Thyroid gland (tissue), 4 donors: ENCODE data around the gene COMMD10.

Experiments used
- POLR2A ChIP-seq, 2 donors: fragments of 450-650 bp; IDR thresholded peaks; one replicate each; pipeline ENCODE4 v1.6.1; 2017; ENCODE audit warnings: antibody characterized with exemption in 2 of 2, mild to moderate bottlenecking in 2 of 2, moderate library complexity in 1 of 2
- TF ChIP-seq, protein P1 (sequence below), 6 experiments: fragments of 200-600 bp in 3 of 6; fragments of 450-650 bp in 3 of 6; sonication (generic) in 3 of 6; IDR thresholded peaks; one replicate each; pipeline ENCODE4 v1.5.1; 2016 to 2019; ENCODE audit warnings: antibody characterized with exemption in 6 of 6, mild to moderate bottlenecking in 2 of 6, inconsistent platforms in 1 of 6, moderate library complexity in 1 of 6

- TF ChIP-seq, protein P1, sequence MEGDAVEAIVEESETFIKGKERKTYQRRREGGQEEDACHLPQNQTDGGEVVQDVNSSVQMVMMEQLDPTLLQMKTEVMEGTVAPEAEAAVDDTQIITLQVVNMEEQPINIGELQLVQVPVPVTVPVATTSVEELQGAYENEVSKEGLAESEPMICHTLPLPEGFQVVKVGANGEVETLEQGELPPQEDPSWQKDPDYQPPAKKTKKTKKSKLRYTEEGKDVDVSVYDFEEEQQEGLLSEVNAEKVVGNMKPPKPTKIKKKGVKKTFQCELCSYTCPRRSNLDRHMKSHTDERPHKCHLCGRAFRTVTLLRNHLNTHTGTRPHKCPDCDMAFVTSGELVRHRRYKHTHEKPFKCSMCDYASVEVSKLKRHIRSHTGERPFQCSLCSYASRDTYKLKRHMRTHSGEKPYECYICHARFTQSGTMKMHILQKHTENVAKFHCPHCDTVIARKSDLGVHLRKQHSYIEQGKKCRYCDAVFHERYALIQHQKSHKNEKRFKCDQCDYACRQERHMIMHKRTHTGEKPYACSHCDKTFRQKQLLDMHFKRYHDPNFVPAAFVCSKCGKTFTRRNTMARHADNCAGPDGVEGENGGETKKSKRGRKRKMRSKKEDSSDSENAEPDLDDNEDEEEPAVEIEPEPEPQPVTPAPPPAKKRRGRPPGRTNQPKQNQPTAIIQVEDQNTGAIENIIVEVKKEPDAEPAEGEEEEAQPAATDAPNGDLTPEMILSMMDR (IDR thresholded peaks at IDR 0.05), result no peak
- no peak for TF ChIP-seq POLR2A (IDR thresholded peaks at IDR 0.05)
Observed at GRCh38 chr5:116045821-116046220, 39.0 kb upstream of the COMMD10 start.
